HG03135 (cell line): ENCODE measurements around the gene SMYD3.

Experiments used
- ATAC-seq: cut with Tn5 transposase; IDR thresholded peaks from one replicate; pipeline ENCODE4 v1.9.1; 2021; ENCODE audit warnings: mild to moderate bottlenecking, moderate library complexity; ENCODE audit not compliant: unreplicated experiment

SMYD3 gene

DNA sequence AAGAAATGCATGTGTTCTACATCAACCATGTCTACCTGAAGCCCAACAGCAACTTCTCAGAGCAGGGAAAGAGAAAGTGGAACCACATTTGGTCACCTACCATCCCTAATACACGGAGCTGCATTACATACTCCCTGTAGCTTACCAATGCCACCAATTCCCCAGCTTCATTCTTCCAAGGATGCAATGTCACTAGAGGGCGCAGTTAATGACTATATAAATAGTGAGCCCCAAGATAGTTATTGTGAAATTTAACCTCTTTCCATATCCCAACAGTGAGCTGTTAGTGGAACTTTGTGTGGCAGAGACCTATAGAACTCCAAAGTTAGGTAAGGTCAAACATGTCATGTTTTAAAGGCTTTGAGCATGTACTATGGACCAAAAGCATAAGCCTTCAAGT lies 618.3 kb downstream of the SMYD3 start:
- ATAC-seq = no peak

DNA sequence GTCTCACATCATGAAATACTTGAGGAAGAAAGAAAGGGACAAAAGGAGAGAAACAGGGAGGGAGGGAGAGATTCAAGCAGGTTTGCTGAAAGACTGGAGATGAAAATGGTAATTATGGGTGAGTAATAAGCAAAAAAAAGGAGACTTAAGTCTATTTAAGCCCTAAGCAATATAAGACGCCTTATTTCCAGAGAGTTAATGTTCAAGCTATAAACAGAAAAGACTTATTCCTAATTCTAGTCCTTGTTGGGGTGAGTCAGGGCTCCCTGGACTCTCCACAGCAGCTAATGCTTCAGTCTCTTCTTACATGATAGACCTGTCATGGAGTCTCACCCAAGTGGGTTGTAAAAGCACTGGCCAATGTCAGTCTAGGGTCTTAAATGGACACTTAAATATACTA lies 619.2 kb downstream of the SMYD3 start:
- no peak for ATAC-seq

DNA sequence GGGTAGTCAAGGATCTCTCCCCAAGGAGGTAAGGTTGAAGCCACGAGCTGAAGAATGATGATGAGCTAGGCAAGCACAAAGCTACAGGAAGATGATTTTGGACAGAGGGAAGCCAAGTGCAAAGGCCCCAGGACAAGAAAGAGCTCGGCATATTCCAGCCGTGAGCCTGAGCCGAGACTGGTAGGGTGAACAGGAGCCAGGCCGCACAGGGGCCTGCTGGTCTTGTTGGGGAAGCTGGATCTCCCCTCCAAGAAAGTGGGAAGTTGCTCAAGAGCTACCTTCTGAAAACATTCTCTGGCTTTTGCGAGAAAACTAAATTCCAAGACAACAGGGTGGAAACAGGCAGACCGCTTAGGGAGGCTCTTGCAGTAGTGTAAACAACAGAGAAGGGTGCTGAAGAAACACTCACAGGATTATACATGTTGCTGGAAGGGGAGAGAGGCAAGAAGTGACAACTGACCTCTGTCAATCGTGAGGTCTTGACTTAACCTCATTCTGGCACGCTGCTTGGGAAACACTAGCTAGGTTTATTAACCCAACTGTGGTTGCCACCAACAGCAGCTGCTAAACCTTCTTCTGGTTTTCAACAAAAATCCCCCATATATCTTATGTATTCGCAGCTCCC lies 625.2 kb downstream of the SMYD3 start:
- no peak for ATAC-seq

DNA sequence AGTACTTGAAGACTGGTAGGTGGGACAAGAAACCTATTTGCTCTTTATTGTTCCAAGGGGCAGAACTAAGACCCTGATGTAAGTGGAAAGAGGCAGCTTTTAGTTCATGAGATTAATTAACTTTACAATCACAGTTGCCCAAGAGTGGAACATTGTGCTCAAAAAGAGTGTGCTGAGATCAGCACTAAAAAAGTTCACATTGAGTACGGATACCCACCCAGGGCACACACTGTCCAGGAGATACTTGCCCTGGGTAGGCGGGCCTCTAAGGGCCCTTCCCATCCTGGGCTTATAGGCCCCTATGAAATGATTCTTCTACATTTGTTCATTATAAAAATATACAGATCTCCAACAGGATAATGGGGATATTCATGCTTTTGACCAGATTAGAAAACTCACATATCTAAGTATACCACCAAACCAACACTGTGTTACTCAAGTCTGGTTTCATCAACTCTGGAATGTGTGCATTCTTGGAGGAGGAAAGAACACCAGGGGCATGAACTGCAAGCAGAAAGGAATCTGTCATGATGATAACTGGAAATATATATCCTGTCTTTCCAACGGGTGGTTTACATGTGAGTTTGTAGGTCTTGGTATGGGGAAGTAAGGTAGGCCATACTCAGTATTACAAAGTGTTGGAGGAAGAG lies 626.2 kb downstream of the SMYD3 start:
- ATAC-seq = no peak

DNA sequence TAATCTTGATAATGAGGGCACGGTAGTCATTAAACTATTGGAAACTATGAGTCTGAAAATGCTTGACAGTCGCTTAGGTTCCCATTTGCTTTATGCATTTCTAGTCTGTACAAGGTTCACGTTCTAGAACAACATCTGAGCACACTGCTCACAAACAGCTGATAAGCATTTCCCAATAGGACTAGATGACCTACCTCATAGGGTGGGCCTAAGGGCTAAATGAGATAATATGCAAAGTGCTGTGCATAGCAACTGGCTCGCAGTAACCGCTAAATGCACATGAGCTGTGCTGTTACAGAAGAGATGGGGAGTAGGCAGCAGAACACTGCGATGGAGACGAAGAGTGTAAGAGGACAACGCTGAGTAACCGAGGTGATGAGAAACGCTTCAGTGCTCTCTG lies 628.0 kb downstream of the SMYD3 start:
- ATAC-seq = no peak

DNA sequence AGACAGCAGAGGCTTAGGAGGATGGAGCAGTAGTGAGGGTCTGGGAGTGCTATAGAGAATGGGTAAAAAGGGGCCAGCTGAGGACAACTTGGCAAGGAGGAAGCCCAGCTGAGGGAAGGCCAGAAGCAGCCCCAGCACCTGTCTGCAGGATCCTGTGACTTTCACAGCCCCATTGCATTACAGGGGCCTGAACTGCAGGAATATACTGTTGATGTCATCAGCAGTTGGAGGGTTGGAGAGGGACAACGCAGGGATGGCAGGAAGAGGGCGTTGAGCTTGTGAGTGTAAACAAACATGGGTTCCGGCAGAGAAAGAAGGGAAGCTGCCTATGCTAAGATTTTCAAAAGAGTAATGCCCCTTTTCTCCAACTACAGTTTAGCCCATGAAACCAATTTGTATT lies 628.5 kb downstream of the SMYD3 start:
- no peak for ATAC-seq

DNA sequence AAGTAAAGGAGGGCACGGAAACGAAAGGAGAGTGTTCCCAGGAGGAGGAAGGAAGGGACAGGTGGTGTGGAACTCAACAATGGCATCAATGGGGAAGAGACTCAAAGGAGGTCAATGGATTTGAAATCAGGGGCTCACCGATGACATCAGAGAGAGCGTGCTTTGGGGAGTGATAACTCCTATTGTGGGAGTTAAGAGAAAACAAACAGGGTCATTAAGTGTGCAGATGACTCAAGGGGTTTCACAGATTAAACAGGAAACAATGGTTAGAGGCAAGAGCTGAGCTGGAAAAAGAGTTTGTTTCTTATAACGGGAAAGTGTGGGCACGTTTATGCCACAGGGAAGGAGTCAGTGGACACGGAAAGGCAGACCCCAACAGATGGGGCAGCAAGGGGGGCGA lies 629.1 kb downstream of the SMYD3 start:
- no peak for ATAC-seq

DNA sequence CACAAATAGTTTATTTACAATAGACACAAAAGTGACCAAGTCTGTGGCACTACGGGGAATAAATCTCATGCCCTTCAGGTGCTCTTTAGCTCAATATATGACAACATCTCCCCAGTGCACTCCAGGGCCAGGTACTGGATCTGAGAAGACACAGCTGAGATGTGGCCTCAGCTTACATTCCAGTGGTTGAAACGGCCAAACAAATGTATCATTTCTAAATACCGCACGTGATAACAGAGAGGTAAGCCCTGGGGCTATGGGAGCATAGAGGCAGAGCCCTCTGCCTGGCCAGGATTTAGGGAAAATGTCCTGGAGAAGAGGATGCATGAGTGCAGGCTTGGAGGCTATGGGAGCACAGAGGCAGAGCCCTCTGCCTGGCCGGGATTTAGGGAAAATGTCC lies 630.5 kb downstream of the SMYD3 start:
- no peak for ATAC-seq

DNA sequence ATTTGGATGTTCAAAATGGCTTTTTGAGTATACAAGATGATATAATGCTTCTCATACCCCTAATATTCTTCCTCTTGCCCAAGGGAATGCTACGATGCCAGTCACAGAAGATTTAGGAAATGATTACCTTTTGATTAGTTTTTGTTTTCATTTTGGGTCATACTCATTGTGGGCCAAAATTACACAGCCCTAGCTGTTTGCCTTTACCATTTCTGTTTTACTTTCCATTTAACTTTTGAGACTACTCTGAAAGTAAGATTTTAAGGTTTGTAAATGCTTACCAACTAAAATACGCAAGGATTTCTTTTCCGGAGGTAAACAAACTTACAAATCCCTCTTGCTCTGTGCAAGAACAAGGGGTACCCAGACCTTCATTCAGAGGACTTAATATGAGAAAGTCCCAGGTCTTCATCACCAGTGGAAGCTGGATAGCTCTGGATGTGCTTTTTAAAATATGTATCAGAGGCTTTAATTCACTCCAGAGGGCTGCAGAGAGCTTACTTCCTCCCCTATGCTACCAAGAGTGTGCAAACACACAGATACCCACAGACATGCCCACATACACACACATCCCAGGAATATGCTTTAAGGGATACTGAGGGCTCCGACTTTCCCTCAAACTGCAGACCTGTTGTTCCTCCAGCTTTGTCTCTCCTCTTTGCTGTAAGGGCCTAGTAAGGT lies 631.4 kb downstream of the SMYD3 start:
- ATAC-seq = no peak

DNA sequence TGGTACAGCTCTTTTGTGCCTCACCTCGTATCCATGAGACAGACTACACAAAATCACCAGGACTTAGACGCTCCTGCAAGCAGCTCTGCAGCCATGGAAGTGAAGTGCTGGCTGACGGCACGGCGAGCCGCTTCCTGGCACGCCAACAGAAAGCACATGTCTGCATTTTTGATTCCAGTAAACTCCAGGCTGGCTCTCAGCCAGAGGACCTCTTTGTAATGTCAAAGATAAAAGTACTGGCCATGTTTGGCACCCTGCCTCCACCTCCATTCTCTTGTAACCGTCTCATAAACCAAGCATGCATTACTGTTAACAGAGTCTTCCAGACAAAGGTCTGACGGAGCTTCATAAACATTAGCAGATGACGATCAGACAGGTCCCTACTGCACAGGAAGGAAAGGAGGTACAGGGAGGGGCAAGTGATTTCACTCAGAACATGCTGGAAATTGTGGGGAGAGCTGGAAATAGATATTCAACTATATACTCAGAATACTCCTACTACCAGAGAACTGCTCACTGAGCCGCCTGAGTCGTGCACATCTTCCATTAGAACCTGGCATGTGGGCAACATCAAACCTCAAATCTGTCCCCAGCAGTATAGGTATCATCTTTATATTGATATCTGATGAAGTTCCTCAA lies 632.0 kb downstream of the SMYD3 start:
- no peak for ATAC-seq

DNA sequence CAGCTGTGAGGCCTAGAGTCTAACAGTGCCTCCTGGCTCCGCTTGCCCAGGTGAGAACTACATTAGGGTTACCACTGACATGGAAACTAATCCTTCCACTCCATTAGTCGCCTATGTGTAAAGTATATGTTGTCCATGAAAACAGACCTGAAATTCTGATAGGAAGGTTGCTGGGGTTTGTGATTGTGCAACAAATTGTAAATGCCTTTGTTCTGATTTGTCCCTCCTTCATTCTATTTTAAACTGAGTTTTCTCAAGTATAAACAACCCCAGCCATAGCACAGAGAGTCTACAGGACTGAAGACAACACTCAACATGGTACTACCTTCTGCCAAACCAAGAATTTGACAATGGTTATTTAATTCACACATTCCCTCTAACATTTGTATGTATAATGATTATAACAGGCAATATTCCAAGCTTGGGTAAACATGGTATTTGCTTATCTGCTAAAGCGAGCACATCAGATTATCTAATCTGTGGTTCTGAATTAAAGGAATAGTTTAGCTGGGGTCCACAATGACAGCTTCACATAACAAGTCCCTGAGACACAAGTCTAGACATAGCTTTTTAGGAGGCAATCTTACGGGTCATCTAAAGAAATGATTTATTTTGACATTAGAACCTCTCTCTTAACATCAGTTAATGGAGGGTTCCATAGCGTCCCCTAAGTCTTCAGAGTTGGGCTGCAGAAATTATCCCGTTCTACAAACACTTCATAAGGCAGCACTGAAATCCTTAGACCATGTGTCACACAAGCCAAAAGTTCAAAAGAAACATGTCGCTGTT lies 633.0 kb downstream of the SMYD3 start:
- ATAC-seq = no peak

DNA sequence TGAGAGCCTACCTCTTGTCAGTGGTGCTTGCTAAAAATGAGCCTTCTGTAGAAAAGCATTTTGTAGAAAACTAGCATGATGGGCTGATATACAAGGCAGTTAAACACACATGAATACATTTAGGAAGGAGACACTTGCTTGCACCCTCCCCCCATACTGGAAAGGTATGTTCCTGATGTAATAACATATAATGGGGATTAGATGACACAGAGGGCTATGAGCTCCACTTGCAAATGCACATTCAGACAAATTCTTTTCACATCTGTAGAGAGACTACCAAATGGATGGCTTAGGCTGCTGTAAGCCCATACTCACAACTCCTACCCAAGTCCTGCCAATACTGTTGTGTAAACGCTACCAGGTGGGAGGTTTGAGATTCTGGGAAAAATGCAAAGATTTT lies 634.0 kb downstream of the SMYD3 start:
- no peak for ATAC-seq

DNA sequence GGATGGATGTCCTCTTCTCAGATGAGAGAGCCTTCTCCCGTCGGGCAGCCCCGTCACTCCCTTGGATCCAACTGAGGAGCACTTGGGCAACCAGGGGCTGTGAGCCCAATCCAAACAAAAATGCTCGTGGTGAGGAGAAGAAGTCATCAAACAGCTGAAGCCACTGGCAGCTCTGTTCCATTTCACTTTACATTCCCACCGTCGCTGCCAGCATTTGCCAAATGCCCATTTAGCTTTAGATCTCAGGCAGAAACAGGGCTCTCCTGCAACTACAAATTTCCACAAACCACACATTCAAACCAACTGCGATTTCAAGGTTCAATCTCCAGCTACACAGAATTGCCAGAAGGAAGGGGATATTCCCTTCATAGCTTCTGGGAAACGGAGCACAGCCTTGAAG lies 634.6 kb downstream of the SMYD3 start:
- ATAC-seq = no peak

DNA sequence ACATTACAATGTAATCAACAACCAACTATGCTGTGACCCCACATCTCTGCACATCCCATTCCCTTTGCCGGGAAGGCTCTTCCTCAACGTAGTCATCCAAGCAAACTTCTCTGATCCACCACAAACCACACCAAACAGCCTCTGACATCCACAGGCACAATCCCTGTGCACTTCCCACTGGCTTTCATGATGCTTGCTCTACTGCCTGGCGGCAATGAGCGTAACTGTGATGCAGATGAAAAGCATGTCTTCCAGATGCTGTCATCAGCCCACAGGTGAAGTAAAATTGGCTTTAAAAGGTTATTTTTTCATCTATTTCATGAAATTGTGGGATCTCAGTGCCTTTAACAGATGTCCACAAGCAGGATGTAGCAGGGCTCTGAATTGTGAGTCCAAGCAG lies 635.2 kb downstream of the SMYD3 start:
- no peak for ATAC-seq

DNA sequence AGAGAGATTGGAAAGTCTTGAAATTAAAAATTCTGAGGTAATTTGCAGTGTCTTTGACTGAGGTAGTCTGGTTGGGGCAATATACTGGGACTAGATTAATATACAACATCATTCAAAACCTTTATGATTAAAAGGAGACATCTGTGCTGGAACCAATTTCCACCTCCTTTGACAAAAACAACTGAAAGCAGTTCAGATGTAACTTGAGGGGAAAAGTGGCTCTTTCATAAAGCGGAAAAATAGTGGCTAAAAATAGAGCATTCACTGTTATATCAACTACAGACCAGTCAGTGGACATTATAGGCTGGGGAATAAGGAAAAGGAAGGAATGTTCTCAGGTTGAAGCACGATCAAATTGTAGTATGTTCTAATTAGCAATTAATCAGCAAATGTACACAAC lies 635.9 kb downstream of the SMYD3 start:
- no peak for ATAC-seq

DNA sequence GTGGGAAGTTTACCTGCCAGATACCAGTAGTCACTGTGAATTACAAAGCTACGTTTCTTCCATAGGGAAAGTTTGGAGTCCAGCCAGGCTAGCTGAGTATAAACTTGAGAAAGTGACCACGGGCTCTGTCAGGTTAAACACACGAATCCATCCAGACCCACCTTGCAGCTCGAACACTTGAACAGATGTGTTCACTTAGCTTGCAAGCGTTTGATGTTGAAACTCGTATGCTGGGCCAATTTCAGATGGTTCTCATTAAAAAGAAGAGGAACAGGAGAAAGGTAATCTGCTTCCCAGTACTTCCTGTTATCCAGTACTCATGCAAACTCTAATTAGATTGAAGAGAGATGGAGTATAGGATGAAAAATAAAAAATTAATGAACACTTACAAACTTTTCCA lies 636.4 kb downstream of the SMYD3 start:
- ATAC-seq = no peak

DNA sequence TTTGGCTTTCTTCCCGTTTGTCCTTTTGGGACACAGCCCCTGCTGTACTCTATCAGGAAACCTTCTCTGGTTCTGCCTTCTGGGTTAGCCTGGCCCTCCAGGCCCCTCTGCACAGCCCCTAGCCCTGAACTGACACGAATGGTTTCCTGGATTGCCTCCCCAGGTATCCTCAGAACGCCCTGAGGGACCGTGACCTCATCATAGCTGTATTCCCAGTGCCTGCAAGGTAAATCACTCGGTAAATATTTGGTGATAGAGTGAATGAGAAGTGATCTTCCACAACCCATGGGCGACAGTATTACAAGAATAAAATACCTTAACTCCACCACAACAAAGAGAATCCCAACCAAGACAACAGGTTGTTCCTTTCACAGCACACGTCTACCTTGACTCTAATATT lies 637.2 kb downstream of the SMYD3 start:
- no peak for ATAC-seq

DNA sequence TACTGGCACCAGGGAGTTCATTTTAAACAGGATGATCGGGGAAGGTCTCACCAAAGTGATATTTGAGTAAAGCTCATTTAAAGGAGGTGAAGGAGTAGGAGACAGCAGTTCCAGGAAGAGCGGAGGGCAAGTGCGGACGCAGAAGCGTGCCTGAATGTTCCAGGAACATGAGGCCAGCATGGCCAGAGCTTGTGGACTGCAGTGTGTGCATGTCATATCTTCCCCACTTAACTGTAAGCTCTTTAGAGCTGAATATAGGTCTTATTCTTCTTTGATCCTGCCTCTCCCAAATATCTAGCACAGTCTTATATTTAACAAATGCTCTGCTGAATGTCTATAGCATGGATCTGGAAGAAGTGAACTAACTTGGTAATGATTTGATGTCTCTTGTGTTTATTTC lies 639.3 kb downstream of the SMYD3 start:
- ATAC-seq = no peak

DNA sequence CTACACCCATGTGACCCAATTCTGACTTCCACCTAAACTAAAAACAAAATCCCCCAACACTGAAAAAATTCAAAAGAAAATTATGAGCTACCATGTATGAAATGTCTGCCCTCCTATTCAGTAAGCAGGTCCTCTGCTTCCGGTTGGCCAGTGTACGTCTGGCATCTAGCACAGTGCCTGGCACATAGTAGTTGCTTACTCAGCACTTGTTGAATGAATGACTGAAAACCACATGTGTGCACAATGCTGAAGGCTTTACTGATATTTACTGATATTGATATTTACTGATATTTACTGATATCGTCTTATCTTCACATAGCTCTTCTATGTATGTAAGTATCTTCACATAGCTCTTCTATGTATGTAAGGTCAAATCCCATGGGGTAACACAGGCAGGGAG lies 642.2 kb downstream of the SMYD3 start:
- no peak for ATAC-seq

DNA sequence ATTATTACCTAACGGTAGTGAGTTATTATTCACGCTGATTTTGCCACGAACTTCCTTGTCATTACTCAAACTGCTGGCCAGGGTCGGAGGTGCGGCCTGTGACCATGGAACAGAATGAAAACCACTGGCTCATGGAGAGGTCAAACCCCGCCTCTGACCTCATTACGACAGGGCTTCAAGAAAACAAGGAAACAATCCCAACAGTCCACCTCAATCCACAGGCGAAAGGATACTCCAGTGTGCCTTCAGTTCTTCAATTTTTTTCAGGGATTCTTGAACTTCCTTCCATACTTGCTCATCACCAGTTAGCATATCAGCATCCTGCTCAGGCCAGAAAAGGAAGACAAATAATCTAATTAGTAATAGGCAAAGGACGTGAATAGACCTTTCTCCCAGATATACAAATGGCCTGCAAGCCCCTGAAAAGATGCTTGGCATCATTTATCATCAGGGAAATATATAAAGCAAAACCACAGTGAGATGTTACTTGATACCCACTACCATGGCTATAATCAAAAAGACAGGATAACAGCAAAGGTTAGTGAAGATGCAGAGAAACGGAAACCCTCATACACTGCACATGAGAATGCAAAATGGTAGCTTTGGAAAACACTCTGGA lies 643.4 kb downstream of the SMYD3 start:
- ATAC-seq = no peak
